Activated effector memory CD4-positive, alpha-beta T cell treated with Interleukin-2 at 50 U/mL for 16 hours (primary cell): ENCODE measurements around the gene RBM47.

Experiments used
- DNase-seq: peaks from one replicate; pipeline ENCODE4 v3.0.0-alpha.2; 2020

The RBM47 gene

DNA sequence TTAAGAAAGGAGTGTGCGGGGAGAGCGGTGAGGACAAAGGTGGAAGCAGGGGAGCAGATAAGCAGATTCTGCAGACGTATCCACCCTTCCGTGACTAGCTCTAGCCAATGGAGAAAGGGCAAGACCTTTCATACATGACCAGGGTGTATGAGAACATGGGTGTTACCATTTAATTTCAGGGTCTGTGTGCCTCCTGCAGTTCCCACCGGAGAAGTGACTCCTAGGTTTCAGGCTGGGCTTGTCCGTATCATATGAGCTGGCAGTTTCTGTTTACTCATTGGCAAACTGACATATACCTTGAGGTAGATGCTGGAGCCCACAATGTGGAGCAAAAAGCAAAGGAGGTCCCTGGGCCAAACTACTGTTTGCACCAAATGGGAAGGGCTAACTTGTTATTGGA, 6.8 kb downstream of the RBM47 start:
- DNase-seq: no peak

GRCh38 chr4:40621592-40622512, 7.8 kb downstream of the RBM47 start:
- DNase-seq: no peak

DNA sequence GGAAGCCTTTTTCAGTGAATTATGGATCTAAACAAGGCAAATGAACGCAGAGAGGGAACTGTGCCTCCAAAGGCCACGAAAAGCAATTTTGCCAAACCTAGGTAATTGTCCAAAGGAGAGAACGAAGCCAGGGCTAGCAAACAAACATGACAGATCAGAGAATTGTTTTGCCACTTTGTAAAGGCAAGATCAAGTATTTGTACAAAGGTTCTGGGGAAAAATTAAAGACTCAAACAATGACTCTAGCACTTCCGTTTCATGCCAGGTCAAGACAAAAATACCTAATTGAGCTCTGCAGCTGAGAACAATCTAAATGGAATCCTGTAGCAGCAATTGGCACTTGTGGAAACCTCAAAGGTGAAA, 8.5 kb downstream of the RBM47 start:
- DNase-seq: no peak

DNA sequence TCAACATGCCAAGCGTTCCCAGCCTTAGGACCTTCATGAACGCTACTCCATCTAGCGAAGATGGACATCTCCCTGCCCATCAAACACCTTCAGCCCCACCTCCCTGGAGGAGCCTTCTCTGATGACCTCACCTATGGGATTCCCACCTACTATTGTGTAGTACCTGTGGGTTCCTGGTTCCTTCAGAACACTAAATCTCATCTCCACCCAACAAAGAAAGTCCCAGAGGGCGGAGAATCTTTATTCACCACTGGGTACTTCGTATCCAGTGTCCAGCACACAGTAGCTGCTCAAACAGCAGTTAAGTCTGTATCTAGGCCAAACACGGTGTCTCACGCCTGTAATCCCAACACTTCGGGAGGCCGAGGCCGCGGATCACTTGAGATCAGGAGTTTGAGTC, 10.1 kb downstream of the RBM47 start:
- DNase-seq: no peak

GRCh38 chr4:40617872-40618271, 11.8 kb downstream of the RBM47 start:
- no peak for DNase-seq

GRCh38 chr4:40614031-40614430, 15.6 kb downstream of the RBM47 start:
- no peak for DNase-seq

DNA sequence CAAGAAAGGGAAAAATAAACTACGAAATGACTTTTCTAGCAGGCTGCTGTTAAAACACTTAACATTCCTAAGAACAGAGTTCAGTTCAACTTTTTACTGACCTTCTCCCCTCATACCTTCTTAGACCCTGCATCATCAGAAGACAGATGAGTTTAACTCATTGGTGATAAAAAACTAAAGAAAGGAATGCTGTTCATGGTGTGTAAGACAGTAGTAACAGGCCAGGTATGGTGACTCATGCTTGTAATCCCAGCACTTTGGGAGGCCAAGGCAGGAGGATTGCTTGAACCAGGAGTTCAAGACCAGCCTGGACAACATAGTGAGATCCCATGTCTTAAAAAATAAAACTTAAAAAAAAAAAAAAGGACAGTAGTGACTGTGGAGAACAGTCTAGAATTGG, 16.2 kb downstream of the RBM47 start:
- no peak for DNase-seq

GRCh38 chr4:40612831-40613230, 16.8 kb downstream of the RBM47 start:
- no peak for DNase-seq

DNA sequence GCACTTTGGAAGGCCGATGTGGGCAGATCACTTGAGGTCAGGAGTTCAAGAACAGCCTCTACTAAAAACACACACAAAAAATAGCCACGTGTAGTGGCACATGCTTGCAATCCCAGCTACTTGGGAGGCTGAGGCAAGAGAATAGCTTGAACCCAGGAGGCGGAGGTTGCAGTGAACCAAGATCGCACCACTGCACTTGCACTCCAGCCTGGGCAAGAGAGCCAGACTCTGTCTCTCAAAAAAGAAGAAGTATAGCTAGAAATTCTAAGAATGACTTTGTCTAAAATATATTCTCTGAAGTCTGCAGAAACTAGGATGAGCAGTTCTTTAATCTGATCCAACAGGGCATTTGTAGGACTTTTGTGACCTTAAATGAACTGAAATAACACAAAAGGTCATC, 17.4 kb downstream of the RBM47 start:
- no peak for DNase-seq

DNA sequence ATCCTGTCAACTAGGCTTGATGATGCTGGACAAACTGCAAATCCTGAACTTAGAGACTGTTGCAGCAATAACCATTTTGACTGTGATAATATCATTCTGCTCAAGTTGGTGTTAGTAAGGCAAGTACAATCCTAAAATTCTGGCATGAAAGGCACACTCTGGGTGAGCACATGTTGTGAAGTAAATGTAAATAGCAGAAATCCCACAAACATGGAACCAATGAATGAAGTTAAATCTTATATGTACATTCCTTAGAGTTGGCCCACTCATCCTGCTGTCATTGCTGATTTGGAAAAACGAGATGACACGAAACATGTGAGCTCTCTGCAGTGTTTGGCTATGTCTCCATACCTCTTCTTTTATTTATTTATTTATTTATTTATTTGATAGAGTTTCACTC, 21.0 kb downstream of the RBM47 start:
- DNase-seq: no peak

GRCh38 chr4:40607221-40607620, 22.4 kb downstream of the RBM47 start:
- no peak for DNase-seq

DNA sequence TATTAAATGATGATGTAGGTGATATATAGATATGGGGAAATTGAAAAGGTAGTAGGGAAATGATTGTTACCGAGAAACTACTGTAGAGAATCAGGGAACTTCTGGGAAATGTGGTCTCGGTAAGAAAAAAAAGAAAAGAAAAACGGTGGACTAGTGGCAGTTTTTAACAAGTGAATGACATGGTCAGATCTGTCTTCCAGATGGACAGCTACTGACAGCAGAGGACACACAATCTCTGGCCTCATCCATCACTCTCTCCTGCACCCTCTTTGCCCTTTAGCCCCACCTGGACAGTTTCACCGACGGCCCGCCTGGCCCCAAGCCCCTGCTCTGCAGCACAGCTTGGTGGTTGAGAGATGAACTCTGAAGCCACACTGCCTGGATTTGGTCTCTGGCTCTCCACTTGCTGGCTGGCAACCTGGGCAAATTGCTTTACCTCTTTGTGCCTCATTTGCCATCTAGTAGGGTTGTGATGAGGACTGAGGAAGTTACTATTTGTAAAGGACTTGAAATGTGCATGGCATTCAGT, 23.4 kb downstream of the RBM47 start:
- DNase-seq: no peak

DNA sequence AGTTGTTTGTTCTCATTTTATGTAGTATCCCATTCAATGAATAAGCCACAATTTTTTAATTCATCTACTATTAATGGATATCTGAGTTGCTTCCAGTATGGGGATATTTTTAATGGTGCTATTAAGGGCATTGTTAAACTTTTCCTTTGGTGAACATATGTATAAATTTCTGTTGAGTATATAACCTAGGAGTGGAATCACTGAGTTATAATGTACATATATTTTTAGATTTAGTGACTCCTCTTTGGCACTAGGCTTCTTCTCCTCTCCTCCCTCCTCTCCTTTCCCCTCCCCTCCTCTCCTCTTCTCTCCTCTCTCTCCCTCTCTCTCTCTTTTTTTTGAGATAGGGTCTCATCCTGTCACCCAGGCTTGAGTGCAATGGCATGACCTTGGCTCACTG, 26.4 kb downstream of the RBM47 start:
- no peak for DNase-seq

- no peak for DNase-seq
These were observed 28.0 kb downstream of the RBM47 start for GRCh38 chr4:40601641-40602040.

DNA sequence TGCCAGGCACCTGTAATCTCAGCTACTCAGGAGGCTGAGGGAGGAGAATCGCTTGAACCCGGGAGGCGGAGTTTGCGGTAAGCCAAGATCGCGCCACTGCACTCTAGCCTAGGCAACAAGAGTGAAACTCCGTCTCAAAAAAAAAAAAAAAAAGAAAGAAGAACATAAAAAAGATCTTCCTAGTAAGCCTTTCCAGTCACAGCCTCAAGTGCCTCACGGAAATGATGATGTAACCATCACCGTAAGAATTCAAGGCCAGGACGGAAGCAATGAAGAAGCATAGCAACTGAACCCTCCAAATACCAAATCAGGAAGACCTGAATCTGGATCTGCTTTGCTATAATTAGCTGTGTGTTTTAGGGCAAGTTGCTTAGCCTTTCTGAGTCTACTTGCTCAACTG, 28.8 kb downstream of the RBM47 start:
- DNase-seq: no peak

- no peak for DNase-seq
These were observed 30.2 kb downstream of the RBM47 start for GRCh38 chr4:40599431-40599830.

- DNase-seq: no peak
These were observed 33.1 kb downstream of the RBM47 start for GRCh38 chr4:40596522-40596921.

- no peak for DNase-seq
These were observed 33.7 kb downstream of the RBM47 start for GRCh38 chr4:40595981-40596380.

DNA sequence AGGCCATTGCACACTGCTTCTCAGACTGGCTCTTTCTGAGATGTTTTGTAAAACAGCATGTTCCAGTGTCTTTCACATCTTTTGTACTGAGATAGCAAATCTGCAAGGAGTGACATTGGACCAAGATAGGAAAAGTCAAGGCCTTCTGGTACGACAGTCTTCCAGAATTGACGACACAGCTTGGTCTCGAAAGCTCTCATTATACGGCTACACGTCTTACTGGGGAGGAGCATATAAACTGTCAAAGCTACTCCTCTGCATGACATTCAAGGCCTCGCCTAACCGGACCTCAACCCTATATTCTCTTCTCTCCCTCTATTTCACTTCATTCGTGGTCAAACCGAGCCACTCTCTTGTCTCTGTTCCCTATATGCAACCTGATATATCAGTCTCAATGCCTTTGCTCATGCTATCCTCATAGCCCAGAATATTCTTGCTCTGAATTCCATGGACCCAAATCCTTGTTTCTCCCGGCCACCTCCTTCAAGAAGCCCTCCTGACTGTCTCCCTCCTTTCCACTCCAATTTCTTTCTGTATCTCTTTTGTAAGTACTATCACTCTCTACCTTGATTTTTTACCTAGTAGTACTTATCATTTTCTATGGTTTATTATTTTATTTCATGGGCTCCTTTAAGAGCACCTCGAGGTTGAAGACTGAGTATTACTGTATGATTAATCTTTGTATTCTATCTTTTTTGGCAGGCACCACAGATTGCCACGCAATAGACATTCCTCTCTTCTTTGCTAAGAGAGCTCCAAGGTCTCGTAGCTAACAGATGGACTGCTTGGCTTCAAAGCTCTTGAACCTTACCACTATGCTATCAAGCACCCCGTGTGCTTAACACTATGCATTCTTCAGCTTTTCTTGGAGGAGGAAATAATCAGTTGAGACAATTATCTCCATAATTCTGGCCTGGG, 35.1 kb downstream of the RBM47 start:
- no peak for DNase-seq

DNA sequence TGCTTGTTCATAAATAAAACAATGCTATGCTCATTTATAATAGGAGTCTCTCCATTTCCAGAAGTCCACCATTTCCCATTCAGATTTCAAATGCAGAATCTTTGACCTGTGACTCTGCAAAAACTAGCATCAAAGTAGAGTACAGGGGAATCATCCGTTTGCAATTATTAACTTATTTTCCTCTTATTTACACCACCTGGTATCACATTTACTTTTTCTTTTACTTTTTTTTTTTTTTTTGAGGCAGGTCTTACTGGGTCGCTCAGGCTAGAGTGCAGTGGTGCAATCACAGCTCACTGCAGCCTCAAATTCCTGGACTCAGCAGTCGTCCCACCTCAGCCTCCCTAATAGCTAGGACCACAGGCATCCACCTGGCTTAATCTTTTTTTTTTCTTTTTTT, 37.6 kb downstream of the RBM47 start:
- no peak for DNase-seq

DNA sequence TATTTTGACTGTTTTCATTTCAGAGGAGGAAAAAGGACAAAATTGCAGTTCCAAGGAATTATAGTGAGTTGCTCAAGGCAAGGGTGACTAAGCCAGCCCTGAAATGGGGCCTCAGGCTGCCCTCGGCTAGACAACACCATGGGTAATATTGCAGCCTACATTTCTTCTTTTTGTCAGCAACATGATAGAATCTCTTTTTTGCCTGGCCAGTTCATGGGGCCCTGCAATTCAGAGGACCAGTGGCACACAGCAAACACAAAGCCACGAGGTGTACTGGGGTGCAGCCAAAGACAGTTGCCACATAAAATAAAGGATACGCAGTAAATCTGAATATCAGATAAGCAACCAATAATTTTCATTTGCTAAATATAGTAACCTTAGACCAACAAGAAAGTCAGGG, 41.8 kb downstream of the RBM47 start:
- DNase-seq: no peak

GRCh38 chr4:40587351-40587750, 42.3 kb downstream of the RBM47 start:
- no peak for DNase-seq

DNA sequence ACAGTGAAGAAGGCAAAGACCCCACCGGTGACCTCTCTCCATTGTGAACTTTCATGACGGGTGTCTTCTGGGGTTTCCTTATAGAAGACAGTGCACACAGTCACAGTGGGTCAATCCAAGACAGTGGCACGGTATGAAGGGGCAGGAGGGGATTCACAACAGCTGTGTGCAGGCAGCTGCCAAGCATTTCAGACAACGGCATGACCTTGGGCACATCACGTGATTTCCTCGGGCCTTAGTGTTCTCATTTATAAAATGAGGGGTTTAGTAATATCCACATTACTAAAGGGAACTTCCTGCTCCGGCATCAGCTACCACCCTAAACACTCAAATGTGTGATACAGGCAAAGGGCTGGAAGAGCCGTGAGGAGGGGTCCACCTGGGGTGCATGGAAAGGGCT, 42.9 kb downstream of the RBM47 start:
- DNase-seq: no peak

- DNase-seq: no peak
These were observed 43.6 kb downstream of the RBM47 start for GRCh38 chr4:40586034-40586433.
